LNCAP (cell line): ENCODE results near the gene INPP4B.

Source experiments
- TF ChIP-seq, protein P1 (sequence below): fragments of 450-650 bp; IDR thresholded peaks from 2 replicates; pipeline ENCODE4 v1.5.1; 2017; ENCODE audit warnings: mild to moderate bottlenecking

Gene INPP4B

GRCh38 chr4:142142366-142143054, 703.6 kb downstream of the INPP4B start:
- TF ChIP-seq, protein P1, sequence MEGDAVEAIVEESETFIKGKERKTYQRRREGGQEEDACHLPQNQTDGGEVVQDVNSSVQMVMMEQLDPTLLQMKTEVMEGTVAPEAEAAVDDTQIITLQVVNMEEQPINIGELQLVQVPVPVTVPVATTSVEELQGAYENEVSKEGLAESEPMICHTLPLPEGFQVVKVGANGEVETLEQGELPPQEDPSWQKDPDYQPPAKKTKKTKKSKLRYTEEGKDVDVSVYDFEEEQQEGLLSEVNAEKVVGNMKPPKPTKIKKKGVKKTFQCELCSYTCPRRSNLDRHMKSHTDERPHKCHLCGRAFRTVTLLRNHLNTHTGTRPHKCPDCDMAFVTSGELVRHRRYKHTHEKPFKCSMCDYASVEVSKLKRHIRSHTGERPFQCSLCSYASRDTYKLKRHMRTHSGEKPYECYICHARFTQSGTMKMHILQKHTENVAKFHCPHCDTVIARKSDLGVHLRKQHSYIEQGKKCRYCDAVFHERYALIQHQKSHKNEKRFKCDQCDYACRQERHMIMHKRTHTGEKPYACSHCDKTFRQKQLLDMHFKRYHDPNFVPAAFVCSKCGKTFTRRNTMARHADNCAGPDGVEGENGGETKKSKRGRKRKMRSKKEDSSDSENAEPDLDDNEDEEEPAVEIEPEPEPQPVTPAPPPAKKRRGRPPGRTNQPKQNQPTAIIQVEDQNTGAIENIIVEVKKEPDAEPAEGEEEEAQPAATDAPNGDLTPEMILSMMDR: no peak

GRCh38 chr4:142141224-142141623, 704.9 kb downstream of the INPP4B start:
- TF ChIP-seq, protein P1: no peak

- TF ChIP-seq, protein P1: no peak
Measured at GRCh38 chr4:142130666-142131065, 715.4 kb downstream of the INPP4B start.

DNA sequence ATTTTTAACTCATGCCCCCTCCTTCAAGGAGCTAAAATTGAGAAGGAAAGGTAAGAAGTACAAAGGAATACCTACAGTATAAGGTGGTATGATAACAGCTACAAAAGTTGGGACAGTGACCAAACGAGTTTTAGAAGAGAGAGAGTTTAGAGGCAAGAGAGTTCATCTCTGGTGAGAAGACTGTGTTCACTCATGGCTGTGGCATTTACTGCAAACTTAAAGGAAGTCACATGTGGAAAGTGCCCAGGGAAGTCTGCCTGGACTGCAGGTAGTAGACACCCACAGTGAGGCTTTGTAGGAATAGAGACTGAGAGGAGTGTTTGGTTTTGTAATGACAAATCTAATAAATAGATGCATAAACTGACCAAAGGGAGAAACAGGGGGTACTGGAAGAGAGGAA, 716.2 kb downstream of the INPP4B start:
- TF ChIP-seq, protein P1: no peak

GRCh38 chr4:142129473-142129872, 716.6 kb downstream of the INPP4B start:
- TF ChIP-seq, protein P1: no peak

GRCh38 chr4:142128529-142128928, 717.6 kb downstream of the INPP4B start:
- TF ChIP-seq, protein P1: no peak

- TF ChIP-seq, protein P1: peak; percentile 76
Measured at GRCh38 chr4:142126890-142127497, 719.1 kb downstream of the INPP4B start.
